MCF 10A (cell line): ENCODE results near the gene SEMA3G. TPM values are rescaled to one million over a fixed set of nuclear protein-coding genes. Genes with fewer than 3 reads are reported as not detected.

ENCODE experiments used
- BruUV-seq: library from RNA; stranded (reverse); fragments of 400-500 nt; replicated peaks from 2 replicates; lab custom pipeline; 2021; lab: Mats Ljungman, UMichigan
- CTCF ChIA-PET: fragments of 300-600 bp; sonication (Branson Sonifier 250); formaldehyde crosslinking; extraction: SDS; loops from one replicate; lab custom pipeline; 2021; ENCODE audit warnings: antibody characterized with exemption, inconsistent platforms; lab: Yijun Ruan, JAX
- POLR2A ChIA-PET: fragments of 300-600, 350-650 bp; sonication (Branson Sonifier 250); formaldehyde crosslinking; extraction: SDS; loops from one replicate; lab custom pipeline; 2020; ENCODE audit warnings: antibody characterized with exemption, inconsistent platforms; lab: Yijun Ruan, JAX
- DNase-seq: peaks from one replicate; pipeline ENCODE4 v3.0.0-alpha.2; 2018; ENCODE audit not compliant: unreplicated experiment
- H3K27ac Mint-ChIP-seq: one replicate; pipeline ENCODE4 v1.8.0; 2022; ENCODE audit warnings: mild to moderate bottlenecking, low read depth, mixed read lengths; ENCODE audit not compliant: unreplicated experiment
- H3K27me3 Mint-ChIP-seq: one replicate; pipeline ENCODE4 v1.8.0; 2022; ENCODE audit warnings: mixed read lengths; ENCODE audit not compliant: insufficient read depth, unreplicated experiment
- H3K36me3 Mint-ChIP-seq: one replicate; pipeline ENCODE4 v1.8.0; 2022; ENCODE audit warnings: mild to moderate bottlenecking, moderate library complexity, mixed read lengths; ENCODE audit not compliant: insufficient read depth, unreplicated experiment
- H3K4me1 Mint-ChIP-seq: one replicate; pipeline ENCODE4 v1.8.0; 2022; ENCODE audit warnings: mixed read lengths; ENCODE audit not compliant: insufficient read depth, unreplicated experiment
- H3K4me3 Mint-ChIP-seq: one replicate; pipeline ENCODE4 v1.8.0; 2022; ENCODE audit warnings: mild to moderate bottlenecking, moderate library complexity, mixed read lengths; ENCODE audit not compliant: unreplicated experiment
- H3K9me3 Mint-ChIP-seq: one replicate; pipeline ENCODE4 v1.8.0; 2022; ENCODE audit warnings: mixed read lengths; ENCODE audit not compliant: unreplicated experiment
- CTCF ChIP-seq: fragments of 200-600 bp; IDR thresholded peaks from one replicate; pipeline ENCODE4 v1.8.0; 2022; ENCODE audit warnings: antibody characterized with exemption, mild to moderate bottlenecking; ENCODE audit not compliant: unreplicated experiment
- intact Hi-C: fragments of 100-400 bp; cut with micrococcal nuclease; formaldehyde crosslinking; loops from 2 replicates; pipeline ENCODE4 v1.14.1; 2022
- total RNA-seq: library from RNA; stranded (reverse); gene quantifications from 2 replicates; pipeline ENCODE4 v1.2.3, GENCODE V29; 2022

Gene SEMA3G
- total RNA-seq, 1 experiment from 2014 or later: 0.12 TPM

GRCh38 chr3:52404391-52404790, 40.5 kb downstream of the SEMA3G start:
- BruUV-seq: no TSS peak
- POLR2A ChIA-PET: no interaction called here
- no peak for TF ChIP-seq CTCF
- intact Hi-C loops: no loop called here
- no peaks in the 10 kb centered on the region for H3K27me3 Mint-ChIP-seq
- peaks cover 13% of the 10 kb centered on the region for H3K4me1 Mint-ChIP-seq
- H3K36me3 Mint-ChIP-seq: peaks cover 57% of the 10 kb centered on the region
- CTCF ChIA-PET: no interaction called here
- no peak overlapping the region for H3K27ac Mint-ChIP-seq
- DNase-seq: no peak
- no peaks in the 10 kb centered on the region for H3K9me3 Mint-ChIP-seq
- H3K4me3 Mint-ChIP-seq: no peak overlapping the region

DNA sequence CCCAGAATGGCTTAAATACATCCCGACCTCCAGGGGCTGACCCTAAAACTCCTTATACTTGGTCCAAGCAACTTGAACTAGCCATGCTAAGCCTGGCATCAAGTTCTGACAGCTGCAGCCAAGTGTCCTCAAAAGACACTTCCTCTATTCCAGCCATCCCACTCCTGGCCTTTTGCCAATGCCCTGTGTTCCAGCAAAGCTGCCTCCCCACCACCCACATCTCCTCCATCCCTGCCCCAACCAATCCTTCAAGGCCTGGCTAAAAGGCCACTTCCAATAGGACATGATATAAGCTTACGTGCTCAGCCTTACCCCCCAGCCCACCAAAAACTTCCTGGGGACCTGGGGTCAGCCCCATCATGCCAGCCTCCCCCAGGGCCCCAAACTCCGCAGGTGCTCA, 40.9 kb downstream of the SEMA3G start:
- CTCF ChIA-PET: no interaction called here
- no TSS peak for BruUV-seq
- no peak for DNase-seq
- H3K27me3 Mint-ChIP-seq: no peaks in the 10 kb centered on the region
- H3K36me3 Mint-ChIP-seq: peaks cover 57% of the 10 kb centered on the region
- H3K27ac Mint-ChIP-seq: no peak overlapping the region
- no peak overlapping the region for H3K4me3 Mint-ChIP-seq
- intact Hi-C loops: no loop called here
- TF ChIP-seq CTCF: no peak
- H3K9me3 Mint-ChIP-seq: no peaks in the 10 kb centered on the region
- POLR2A ChIA-PET: no interaction called here
- peaks cover 11% of the 10 kb centered on the region for H3K4me1 Mint-ChIP-seq

DNA sequence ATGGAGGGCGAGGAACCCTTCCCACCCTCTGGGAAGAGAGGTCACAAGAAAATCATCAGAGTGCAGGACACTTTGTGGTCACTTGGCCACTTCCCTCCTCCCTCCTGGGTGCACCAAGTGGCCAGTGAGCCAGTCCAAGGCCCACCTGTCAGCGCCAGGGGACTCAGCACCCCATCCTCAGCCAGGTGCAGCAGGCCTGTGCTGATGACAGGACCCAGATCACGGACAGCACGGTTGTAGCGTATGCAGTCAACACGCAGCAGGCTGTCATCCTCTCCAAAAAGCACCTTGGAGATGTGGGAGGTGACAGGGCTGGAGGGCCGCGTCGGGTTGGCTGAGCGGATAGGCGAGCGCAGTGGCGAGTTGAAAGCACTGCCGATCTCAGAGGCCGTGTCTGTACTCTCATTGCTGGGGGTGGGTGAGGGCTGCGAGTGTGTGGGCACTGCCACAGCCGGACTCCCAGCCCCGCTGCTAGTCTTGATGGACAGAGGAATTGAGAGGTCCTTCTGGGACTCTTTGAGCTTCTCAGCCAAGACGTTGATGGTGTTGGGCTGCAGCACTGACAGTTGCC, 41.5 kb downstream of the SEMA3G start:
- Mint-ChIP-seq H3K9me3 (no peaks in the 10 kb centered on the region), H3K27me3 (no peaks in the 10 kb centered on the region), H3K27ac (no peak overlapping the region), H3K4me1 (peaks cover 5% of the 10 kb centered on the region), H3K4me3 (no peak overlapping the region), H3K36me3 (peaks cover 56% of the 10 kb centered on the region)
- ChIA-PET POLR2A (no interaction called here), CTCF (no interaction called here)
- no peak for DNase-seq
- intact Hi-C loops: no loop called here
- TF ChIP-seq CTCF: no peak
- no TSS peak for BruUV-seq

- intact Hi-C loops: no loop called here
- Mint-ChIP-seq H3K4me3 (no peak overlapping the region), H3K36me3 (peaks cover 50% of the 10 kb centered on the region), H3K27me3 (no peaks in the 10 kb centered on the region), H3K27ac (no peak overlapping the region), H3K9me3 (no peaks in the 10 kb centered on the region), H3K4me1 (no peaks in the 10 kb centered on the region)
- no peak for DNase-seq
- BruUV-seq: TSS peak; percentile 3
- POLR2A ChIA-PET: interaction anchor here (0.8 kb wide), 1 partner anchor 9 kb away, joined by 3 read pairs; no protein-coding TSS in a partner anchor
- no peak for TF ChIP-seq CTCF
- CTCF ChIA-PET: no interaction called here
These were observed 42.1 kb downstream of the SEMA3G start for GRCh38 chr3:52402706-52403270.
